Adrenal gland (tissue), 12 donors: Measurements from ENCODE around the gene SNRNP35. TPM values are rescaled to one million over a fixed set of nuclear protein-coding genes. Genes with fewer than 3 reads are reported as not detected.

Experiments used
- DNase-seq, 7 donors: peaks; one replicate each; pipeline ENCODE4 v3.0.0-alpha.2; 2019 to 2020
- H3K27ac ChIP-seq, 5 donors: fragments of 200-600 bp; sonication (generic) in 4 of 5; 1 replicate in 3 of 5; 2 replicates in 2 of 5; pipeline versions ENCODE4 v1.5.1 to v1.8.0; 2016 to 2020; ENCODE audit warnings: mild to moderate bottlenecking in 1 of 5
- H3K27me3 ChIP-seq: fragments of 200-600 bp; 2 replicates; pipeline ENCODE4 v1.8.0; 2021
- H3K36me3 ChIP-seq, 2 donors: fragments of 200-600 bp; replicated peaks in 1 of 2; 1 replicate in 1 of 2; 2 replicates in 1 of 2; pipeline versions ENCODE4 v1.5.1 to v1.8.0; 2018 to 2022
- H3K4me1 ChIP-seq, 2 donors: fragments of 200-600 bp; replicated peaks in 1 of 2; 1 replicate in 1 of 2; 2 replicates in 1 of 2; pipeline versions ENCODE4 v1.5.1 to v1.8.0; 2018 to 2021
- H3K4me3 ChIP-seq, 4 donors: fragments of 200-600 bp; sonication (generic) in 3 of 4; one replicate each; pipeline ENCODE4 v1.5.1; 2016 to 2018
- H3K9me3 ChIP-seq, 3 donors: fragments of 200-600 bp; sonication (generic) in 1 of 3; replicated peaks in 1 of 3; 1 replicate in 2 of 3; 2 replicates in 1 of 3; pipeline versions ENCODE4 v1.5.1 to v1.8.0; 2016 to 2021
- POLR2A ChIP-seq, 2 donors: fragments of 450-650 bp; IDR thresholded peaks; one replicate each; pipeline ENCODE4 v1.6.1; 2017; ENCODE audit warnings: antibody characterized with exemption in 2 of 2, mild to moderate bottlenecking in 2 of 2, moderate library complexity in 1 of 2
- WGBS, 4 donors: extraction: QIAGEN DNeasy Blood & Tissue Kit in 2 of 4; methylation state at CpG; one replicate each; pipeline versions ENCODE4 v1.1.5 to v1.1.7; 2013 to 2017; 5-methylcytosine and 5-hydroxymethylcytosine counted together
- intact Hi-C, 2 donors: fragments of 100-400 bp; cut with DNase I; formaldehyde crosslinking; loops; one replicate each; pipeline versions ENCODE4 v1.14.1 to v1.15.0; 2022 to 2023
- polyA plus RNA-seq, 3 donors: library from polyadenylated mRNA; stranded (reverse); fragments of 200-250 nt in 2 of 3; fragments of 350-450 nt in 1 of 3; fragmentation: Illumina TruSeq in 1 of 3; extraction: RNeasy Lipid Tissue Mini Kit (QIAGEN cat#74804) in 1 of 3; gene quantifications; one replicate each; pipeline ENCODE4 v1.2.3, GENCODE V29; 2013 to 2014
- total RNA-seq, 9 donors: library from RNA; depleted of rRNA in 4 of 9; stranded (reverse); fragments of >200 nt in 4 of 9; fragments of 120-200 nt in 1 of 9; fragmentation: NEBNext Ultra II Directional in 1 of 9; extraction: Animal tissue kit (Norgen Biotek cat#: 25700) in 1 of 9; gene quantifications; one replicate each; pipeline versions ENCODE4 v1.1.0 to v1.2.4, GENCODE V29; 2013 to 2023
- TF ChIP-seq, protein P1 (sequence below), 6 experiments: fragments of 450-650 bp in 4 of 6; fragments of 200-600 bp in 2 of 6; sonication (generic) in 1 of 6; IDR thresholded peaks; 1 replicate in 5 of 6; 2 replicates in 1 of 6; pipeline versions ENCODE4 v1.5.1 to v1.8.0; 2016 to 2021; ENCODE audit warnings: antibody characterized with exemption in 6 of 6, mild to moderate bottlenecking in 2 of 6, moderate library complexity in 1 of 6
- donor health status: healthy with polysubstance abuse.
- donor health status: Bipolar disorder and iron deficiency.
- donor health status: DM: yes; HTN: yes; CAD: no.
- donor health status: DM: no; HTN: no; CAD: no.
- donor health status: DM: no; HTN: no; CAD: no.
- donor health status: DM: yes; HTN: yes; CAD: no.

Gene SNRNP35
- total and polyA plus RNA-seq, 12 donors, result 12.5 to 157 (median 18.0) TPM

DNA sequence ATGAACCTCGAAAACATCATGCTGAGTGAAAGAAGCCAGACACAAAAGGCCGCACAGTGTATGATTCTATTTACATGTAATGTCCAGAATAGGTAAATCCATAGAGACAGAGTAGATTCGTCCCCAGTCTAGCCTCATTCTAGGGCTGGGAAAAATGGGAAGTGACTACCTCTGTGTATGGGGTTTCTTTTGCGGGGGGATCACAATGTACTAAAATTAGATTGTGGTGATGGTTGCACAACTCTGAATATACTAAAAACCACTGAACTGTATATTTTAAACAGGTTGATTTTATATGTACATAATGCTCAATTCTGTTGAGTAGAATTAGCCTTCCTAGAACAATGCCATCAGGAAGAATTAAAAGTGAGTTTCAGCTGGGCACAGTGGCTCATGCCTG is 15.2 kb upstream of the SNRNP35 start:
- 60 to 73% (median 69%) methylated on average over 4 of the region's 4 CpGs for WGBS, 4 donors
- H3K27ac ChIP-seq, result no peak overlapping the region
- H3K9me3 ChIP-seq, result no peaks in the 10 kb centered on the region
- intact Hi-C loops, result no loop called here
- TF ChIP-seq POLR2A (IDR thresholded peaks at IDR 0.05), result no peak
- TF ChIP-seq, protein P1, sequence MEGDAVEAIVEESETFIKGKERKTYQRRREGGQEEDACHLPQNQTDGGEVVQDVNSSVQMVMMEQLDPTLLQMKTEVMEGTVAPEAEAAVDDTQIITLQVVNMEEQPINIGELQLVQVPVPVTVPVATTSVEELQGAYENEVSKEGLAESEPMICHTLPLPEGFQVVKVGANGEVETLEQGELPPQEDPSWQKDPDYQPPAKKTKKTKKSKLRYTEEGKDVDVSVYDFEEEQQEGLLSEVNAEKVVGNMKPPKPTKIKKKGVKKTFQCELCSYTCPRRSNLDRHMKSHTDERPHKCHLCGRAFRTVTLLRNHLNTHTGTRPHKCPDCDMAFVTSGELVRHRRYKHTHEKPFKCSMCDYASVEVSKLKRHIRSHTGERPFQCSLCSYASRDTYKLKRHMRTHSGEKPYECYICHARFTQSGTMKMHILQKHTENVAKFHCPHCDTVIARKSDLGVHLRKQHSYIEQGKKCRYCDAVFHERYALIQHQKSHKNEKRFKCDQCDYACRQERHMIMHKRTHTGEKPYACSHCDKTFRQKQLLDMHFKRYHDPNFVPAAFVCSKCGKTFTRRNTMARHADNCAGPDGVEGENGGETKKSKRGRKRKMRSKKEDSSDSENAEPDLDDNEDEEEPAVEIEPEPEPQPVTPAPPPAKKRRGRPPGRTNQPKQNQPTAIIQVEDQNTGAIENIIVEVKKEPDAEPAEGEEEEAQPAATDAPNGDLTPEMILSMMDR (IDR thresholded peaks at IDR 0.05), result no peak
- H3K4me1 ChIP-seq, result peaks cover 0 to 13% of the 10 kb centered on the region in 2 donors
- no peak overlapping the region for H3K4me3 ChIP-seq
- H3K36me3 ChIP-seq, result no peaks in the 10 kb centered on the region
- no peak for DNase-seq
- no peaks in the 10 kb centered on the region for H3K27me3 ChIP-seq

DNA sequence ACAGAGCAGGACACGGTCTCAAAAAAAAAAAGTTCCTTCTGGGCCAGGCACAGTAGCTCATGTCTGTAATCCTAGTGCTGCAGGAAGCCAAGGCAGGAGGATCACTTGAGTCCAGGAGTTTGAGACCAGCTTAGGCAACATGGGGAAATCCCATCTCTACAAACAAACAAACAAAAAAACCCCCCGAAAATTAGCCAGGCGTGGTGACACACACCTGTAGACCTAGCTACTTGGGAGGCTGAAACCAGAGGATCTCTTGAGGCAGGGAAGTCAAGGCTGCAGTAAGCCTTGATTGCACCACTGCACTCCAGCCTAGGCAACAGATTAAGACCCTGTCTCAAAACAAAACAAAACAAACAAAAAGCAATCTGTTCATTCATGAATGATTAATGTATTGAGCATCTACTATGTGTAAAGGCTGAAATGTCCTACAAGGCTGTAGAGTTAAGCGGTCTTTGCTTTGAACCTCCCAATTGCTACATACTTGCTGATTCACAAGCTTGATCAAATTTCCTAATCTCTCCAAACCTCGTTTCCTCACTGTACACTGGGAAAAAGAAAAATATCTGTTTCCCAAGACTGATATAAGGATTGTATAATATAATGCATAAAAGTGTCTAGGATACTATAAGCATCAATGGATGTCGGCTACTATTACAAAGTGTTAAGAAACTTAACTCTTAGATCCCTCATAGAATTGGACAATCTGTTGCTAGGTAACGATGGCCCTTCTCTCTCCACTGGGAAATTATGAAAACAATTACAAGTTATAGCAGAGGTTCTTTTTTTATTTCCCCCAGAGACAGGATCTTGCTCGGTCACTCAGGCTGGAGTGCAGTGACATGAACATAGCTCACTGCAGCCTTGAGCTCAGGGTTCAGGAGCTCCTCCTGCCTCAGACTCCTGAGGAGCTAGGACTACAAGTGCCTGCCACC is 13.6 kb upstream of the SNRNP35 start:
- 51 to 64% (median 57%) methylated on average over 8 of the region's 8 CpGs for WGBS, 4 donors
- intact Hi-C loops, result no loop called here
- peaks cover 0 to 13% of the 10 kb centered on the region in 2 donors for H3K4me1 ChIP-seq

DNA sequence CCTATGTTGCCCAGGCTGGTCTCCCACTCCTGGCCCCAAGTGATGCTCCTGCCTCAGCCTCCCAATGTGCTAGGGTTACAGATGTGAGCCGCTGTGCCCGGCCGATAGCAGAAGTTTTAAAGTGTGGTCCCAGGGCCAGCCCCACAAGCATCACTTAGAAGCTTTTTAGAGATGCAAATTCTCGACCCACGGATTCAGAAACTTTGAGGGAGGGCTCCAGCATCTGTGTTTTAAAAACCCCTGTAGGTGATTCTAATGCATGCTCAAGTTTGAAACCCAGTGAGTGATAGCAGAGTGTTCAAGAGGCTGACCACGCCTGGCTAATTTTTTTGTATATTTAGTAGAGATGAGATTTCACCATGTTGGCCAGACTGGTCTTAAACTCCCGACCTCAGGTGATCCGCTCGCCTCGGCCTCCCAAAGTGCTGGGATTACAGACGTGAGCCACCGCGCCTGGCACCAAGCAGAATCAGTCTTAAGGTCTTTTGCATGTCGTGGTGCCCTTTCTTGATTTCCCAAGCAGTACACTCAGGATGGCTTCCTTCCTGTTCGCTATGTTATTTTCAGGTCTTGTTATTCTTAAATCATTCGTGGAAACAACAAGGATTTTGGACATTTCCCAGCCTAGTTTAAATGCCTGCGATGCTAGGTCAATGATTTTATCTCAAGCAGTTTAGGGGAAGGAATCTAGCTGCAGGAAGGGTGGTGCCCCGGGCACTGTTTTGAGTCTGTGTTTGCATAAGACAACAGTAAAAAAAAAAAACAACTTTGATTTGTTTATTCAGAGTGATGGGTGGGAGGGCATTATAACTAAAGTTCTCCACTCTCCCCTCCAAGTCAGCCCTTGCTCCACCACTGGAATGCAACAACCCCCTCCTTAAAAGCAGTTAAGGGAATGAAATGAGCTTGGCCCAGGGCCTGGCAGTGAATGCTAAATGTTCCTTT is 12.3 kb upstream of the SNRNP35 start:
- 47 to 64% (median 54%) methylated on average over 13 to 18 of the region's 18 CpGs for WGBS, 4 donors
- Histone ChIP-seq H3K36me3 (no peaks in the 10 kb centered on the region), H3K4me3 (no peak overlapping the region), H3K27me3 (no peaks in the 10 kb centered on the region), H3K27ac (peak overlapping the region in 2 of 5 donors; percentile 31 to 84), H3K9me3 (no peaks in the 10 kb centered on the region), H3K4me1 (peaks cover 0 to 13% of the 10 kb centered on the region in 2 donors)
- TF ChIP-seq, protein P1 (IDR thresholded peaks at IDR 0.05), result no peak
- no peak for TF ChIP-seq POLR2A (IDR thresholded peaks at IDR 0.05)
- intact Hi-C loops, result no loop called here
- no peak for DNase-seq

More for the DNA sequence above, 13.6 kb upstream of the SNRNP35 start:
- no peaks in the 10 kb centered on the region for H3K27me3 ChIP-seq
- DNase-seq, result no peak
- TF ChIP-seq POLR2A (IDR thresholded peaks at IDR 0.05), result no peak
- TF ChIP-seq, protein P1 (IDR thresholded peaks at IDR 0.05), result no peak
- H3K9me3 ChIP-seq, result no peaks in the 10 kb centered on the region
- H3K36me3 ChIP-seq, result no peaks in the 10 kb centered on the region
- H3K27ac ChIP-seq, result peak overlapping the region in 1 of 5 donors; percentile 65
- H3K4me3 ChIP-seq, result no peak overlapping the region

DNA sequence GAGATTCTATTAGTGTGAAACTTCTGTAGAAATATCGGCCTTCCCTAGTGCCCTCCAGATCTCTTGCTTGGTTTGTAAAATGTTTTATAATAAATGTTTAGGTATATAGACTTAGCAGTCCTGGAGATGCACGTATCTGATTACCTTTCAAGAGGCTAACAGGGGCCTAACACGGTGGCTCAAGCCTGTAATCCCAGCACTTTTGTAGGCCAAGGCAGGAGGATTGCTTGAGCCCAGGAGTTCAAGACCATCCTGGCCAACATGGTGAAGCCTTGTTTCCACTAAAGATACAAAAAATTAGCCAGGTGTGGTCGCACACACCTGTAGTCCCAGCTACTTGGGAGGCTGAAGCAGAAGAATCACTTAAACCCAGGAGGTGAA is 11.6 kb upstream of the SNRNP35 start:
- no peak overlapping the region for H3K4me3 ChIP-seq
- H3K27ac ChIP-seq, result peak overlapping the region in 3 of 5 donors; percentile 11 to 84 (median 31)
- H3K4me1 ChIP-seq, result peaks cover 0 to 13% of the 10 kb centered on the region in 2 donors
- H3K9me3 ChIP-seq, result no peaks in the 10 kb centered on the region
- intact Hi-C loops, result no loop called here
- 52 to 76% (median 64%) methylated on average over 4 of the region's 4 CpGs for WGBS, 4 donors
- DNase-seq, result no peak
- TF ChIP-seq, protein P1 (IDR thresholded peaks at IDR 0.05), result no peak
- no peak for TF ChIP-seq POLR2A (IDR thresholded peaks at IDR 0.05)
- H3K36me3 ChIP-seq, result no peaks in the 10 kb centered on the region
- H3K27me3 ChIP-seq, result no peaks in the 10 kb centered on the region
